PC-9 (cell line): Measurements from ENCODE around the gene SBDS.
"Not testable (repeated sequence)": the region's sequence is repeated elsewhere in the genome, so short reads cannot be mapped to it uniquely, and the experiment has no call there.

Experiments
- EZH2 ChIP-seq: fragments of 200-600 bp; sonication (generic); IDR thresholded peaks from 2 replicates; pipeline ENCODE4 v1.8.0; 2017; ENCODE audit warnings: antibody characterized with exemption, low read depth
- TF ChIP-seq, protein P1 (sequence below): fragments of 200-600 bp; sonication (generic); conservative IDR thresholded peaks from 2 replicates; pipeline ENCODE4 v1.6.1; 2017; ENCODE audit warnings: mixed run types, antibody characterized with exemption, mild to moderate bottlenecking, moderate library complexity

DNA sequence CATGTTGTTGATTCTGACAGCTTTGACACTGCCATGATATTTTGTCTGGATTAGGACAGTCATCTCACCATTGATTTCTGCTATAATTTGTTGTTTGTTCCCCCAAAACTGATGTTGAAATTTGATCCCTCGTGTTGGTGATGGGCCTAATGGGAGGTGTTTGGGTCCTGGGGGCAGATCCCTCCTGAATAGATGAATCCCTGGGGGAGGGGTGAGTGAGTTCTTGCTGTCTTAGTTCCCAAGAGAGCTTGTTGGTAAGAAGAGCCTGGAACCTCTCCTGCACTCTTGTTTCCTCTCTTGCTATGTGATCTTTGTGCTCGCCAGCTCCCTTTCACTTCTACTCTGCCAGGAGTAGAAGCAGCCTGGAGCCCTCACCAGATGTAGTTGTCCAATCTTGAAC, 8.8 kb upstream of the SBDS start:
- TF ChIP-seq, protein P1, sequence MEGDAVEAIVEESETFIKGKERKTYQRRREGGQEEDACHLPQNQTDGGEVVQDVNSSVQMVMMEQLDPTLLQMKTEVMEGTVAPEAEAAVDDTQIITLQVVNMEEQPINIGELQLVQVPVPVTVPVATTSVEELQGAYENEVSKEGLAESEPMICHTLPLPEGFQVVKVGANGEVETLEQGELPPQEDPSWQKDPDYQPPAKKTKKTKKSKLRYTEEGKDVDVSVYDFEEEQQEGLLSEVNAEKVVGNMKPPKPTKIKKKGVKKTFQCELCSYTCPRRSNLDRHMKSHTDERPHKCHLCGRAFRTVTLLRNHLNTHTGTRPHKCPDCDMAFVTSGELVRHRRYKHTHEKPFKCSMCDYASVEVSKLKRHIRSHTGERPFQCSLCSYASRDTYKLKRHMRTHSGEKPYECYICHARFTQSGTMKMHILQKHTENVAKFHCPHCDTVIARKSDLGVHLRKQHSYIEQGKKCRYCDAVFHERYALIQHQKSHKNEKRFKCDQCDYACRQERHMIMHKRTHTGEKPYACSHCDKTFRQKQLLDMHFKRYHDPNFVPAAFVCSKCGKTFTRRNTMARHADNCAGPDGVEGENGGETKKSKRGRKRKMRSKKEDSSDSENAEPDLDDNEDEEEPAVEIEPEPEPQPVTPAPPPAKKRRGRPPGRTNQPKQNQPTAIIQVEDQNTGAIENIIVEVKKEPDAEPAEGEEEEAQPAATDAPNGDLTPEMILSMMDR: not testable (repeated sequence)
- TF ChIP-seq EZH2: not testable (repeated sequence)
